Loucy (cell line): Measurements from ENCODE around the gene AGFG1.

Experiments used
- H2AFZ ChIP-seq: fragments of 200-600 bp; sonication (generic); 2 replicates; pipeline ENCODE4 v1.6.0; 2016; ENCODE audit warnings: antibody characterized with exemption, mild to moderate bottlenecking, low read length, moderate library complexity
- H3F3A ChIP-seq: fragments of 200-600 bp; 2 replicates; pipeline ENCODE4 v1.6.0; 2016; ENCODE audit warnings: antibody characterized with exemption, low read depth, mild to moderate bottlenecking
- H3K27me3 ChIP-seq: fragments of 200-600 bp; sonication (generic); 2 replicates; pipeline ENCODE4 v1.6.1; 2014; ENCODE audit warnings: low read length, mild to moderate bottlenecking; ENCODE audit not compliant: insufficient read depth, poor library complexity, severe bottlenecking
- H3K36me3 ChIP-seq: fragments of 200-600 bp; sonication (generic); 2 replicates; pipeline ENCODE4 v1.6.1; 2016; ENCODE audit warnings: low read length; ENCODE audit not compliant: insufficient read depth
- H3K4me1 ChIP-seq: fragments of 200-600 bp; sonication (generic); 2 replicates; pipeline ENCODE4 v1.5.1; 2014; ENCODE audit warnings: low read length, mild to moderate bottlenecking; ENCODE audit not compliant: insufficient read depth, poor library complexity, severe bottlenecking
- H3K4me2 ChIP-seq: fragments of 200-600 bp; sonication (generic); 2 replicates; pipeline ENCODE4 v1.6.0; 2014; ENCODE audit warnings: antibody characterized with exemption, low read length, low read depth, mild to moderate bottlenecking; ENCODE audit not compliant: poor library complexity, severe bottlenecking
- H3K4me3 ChIP-seq: fragments of 200-600 bp; sonication (generic); 2 replicates; pipeline ENCODE4 v1.5.1; 2014; ENCODE audit warnings: low read length, mild to moderate bottlenecking, mixed read lengths; ENCODE audit not compliant: poor library complexity, severe bottlenecking
- H3K79me2 ChIP-seq: fragments of 200-600 bp; sonication (generic); 2 replicates; pipeline ENCODE4 v1.6.1; 2014; ENCODE audit warnings: low read length; ENCODE audit not compliant: insufficient read depth
- H3K9ac ChIP-seq: fragments of 200-600 bp; sonication (generic); 2 replicates; pipeline ENCODE4 v1.6.0; 2014; ENCODE audit warnings: mild to moderate bottlenecking, low read depth, low read length, moderate library complexity; ENCODE audit not compliant: poor library complexity, severe bottlenecking
- H3K9me2 ChIP-seq: fragments of 200-600 bp; sonication (generic); replicated peaks from 2 replicates; pipeline ENCODE4 v1.6.1; 2016; ENCODE audit warnings: low read depth, low read length, mixed read lengths
- H3K9me3 ChIP-seq: fragments of 200-600 bp; sonication (generic); 2 replicates; pipeline ENCODE4 v1.6.1; 2014; ENCODE audit warnings: mild to moderate bottlenecking, antibody characterized with exemption, low read length, low read depth; ENCODE audit not compliant: insufficient read depth
- H4K20me1 ChIP-seq: fragments of 200-600 bp; sonication (generic); 2 replicates; pipeline ENCODE4 v1.6.0; 2014; ENCODE audit warnings: antibody characterized with exemption, low read length, mild to moderate bottlenecking; ENCODE audit not compliant: insufficient read depth, poor library complexity, severe bottlenecking
- EZH2phosphoT487 ChIP-seq: fragments of 200-600 bp; IDR thresholded peaks from 2 replicates; pipeline ENCODE4 v1.6.1; 2018; ENCODE audit warnings: antibody characterized with exemption, mild to moderate bottlenecking, moderate library complexity, borderline replicate concordance
- TF ChIP-seq, protein P1 (sequence below): fragments of 200-600 bp; sonication (generic); conservative IDR thresholded peaks from 2 replicates; pipeline ENCODE4 v1.5.1; 2014; ENCODE audit warnings: mild to moderate bottlenecking, antibody characterized with exemption, low read length

Gene AGFG1

DNA sequence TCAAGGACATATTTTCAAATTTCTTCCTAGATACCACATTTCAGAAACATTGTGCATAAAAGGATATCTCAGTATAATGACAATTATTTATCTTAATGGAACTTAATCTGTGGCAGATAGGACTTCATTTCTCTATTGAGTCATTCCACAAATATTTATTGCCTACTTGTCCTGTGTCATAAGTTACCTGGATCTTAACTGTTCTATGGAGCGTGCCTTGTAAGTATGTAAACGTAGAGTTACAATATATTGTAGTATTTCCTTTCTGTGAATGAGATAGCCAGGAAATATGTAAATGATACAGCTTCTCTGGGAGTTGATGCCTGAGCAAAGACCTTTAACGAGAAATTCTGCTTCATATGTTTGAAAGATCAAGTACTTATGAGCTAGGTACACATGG lies 2.5 kb downstream of the AGFG1 start:
- peaks cover 70% of the 10 kb centered on the region for H3K79me2 ChIP-seq
- TF ChIP-seq EZH2phosphoT487 = no peak
- TF ChIP-seq, protein P1, sequence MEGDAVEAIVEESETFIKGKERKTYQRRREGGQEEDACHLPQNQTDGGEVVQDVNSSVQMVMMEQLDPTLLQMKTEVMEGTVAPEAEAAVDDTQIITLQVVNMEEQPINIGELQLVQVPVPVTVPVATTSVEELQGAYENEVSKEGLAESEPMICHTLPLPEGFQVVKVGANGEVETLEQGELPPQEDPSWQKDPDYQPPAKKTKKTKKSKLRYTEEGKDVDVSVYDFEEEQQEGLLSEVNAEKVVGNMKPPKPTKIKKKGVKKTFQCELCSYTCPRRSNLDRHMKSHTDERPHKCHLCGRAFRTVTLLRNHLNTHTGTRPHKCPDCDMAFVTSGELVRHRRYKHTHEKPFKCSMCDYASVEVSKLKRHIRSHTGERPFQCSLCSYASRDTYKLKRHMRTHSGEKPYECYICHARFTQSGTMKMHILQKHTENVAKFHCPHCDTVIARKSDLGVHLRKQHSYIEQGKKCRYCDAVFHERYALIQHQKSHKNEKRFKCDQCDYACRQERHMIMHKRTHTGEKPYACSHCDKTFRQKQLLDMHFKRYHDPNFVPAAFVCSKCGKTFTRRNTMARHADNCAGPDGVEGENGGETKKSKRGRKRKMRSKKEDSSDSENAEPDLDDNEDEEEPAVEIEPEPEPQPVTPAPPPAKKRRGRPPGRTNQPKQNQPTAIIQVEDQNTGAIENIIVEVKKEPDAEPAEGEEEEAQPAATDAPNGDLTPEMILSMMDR = no peak
- no peaks in the 10 kb centered on the region for H3K36me3 ChIP-seq
- peak overlapping the region; percentile 74 for H3K9ac ChIP-seq
- peak overlapping the region; percentile 86 for H3K4me2 ChIP-seq
- no peaks in the 10 kb centered on the region for H3K9me2 ChIP-seq
- no peak overlapping the region for H2AFZ ChIP-seq
- H3K4me1 ChIP-seq = peaks cover 34% of the 10 kb centered on the region
- peaks cover 59% of the 10 kb centered on the region for H4K20me1 ChIP-seq
- H3K27me3 ChIP-seq = no peaks in the 10 kb centered on the region
- no peaks in the 10 kb centered on the region for H3F3A ChIP-seq
- no peaks in the 10 kb centered on the region for H3K9me3 ChIP-seq
- peak overlapping the region; percentile 94 for H3K4me3 ChIP-seq

DNA sequence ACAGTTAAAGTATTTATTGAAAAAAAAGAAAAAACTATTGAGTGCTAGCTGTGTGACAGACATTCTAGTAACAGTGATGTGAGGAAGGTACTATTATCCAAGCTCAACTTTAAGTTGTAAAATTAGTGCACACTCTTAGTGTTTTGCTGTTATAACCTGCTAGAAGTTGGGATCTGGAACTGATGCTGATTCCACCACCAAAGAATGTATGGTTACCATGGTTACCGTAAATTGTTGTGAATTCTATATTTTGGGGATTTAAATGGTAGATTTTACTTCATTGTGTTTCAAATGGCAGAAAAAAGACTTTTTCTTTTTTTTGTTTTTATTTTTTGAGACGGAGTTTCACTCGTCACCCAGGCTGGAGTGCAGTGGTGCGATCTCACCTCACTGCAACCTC lies 5.3 kb downstream of the AGFG1 start:
- H3K4me2 ChIP-seq = no peak overlapping the region
- peaks cover 98% of the 10 kb centered on the region for H3K79me2 ChIP-seq
- no peaks in the 10 kb centered on the region for H3K27me3 ChIP-seq
- H3K36me3 ChIP-seq = no peaks in the 10 kb centered on the region
- H3K9me2 ChIP-seq = no peaks in the 10 kb centered on the region
- H2AFZ ChIP-seq = no peak overlapping the region
- H3F3A ChIP-seq = no peaks in the 10 kb centered on the region
- no peak for TF ChIP-seq EZH2phosphoT487
- TF ChIP-seq, protein P1 = no peak
- H3K4me1 ChIP-seq = peaks cover 47% of the 10 kb centered on the region
- H3K9ac ChIP-seq = no peak overlapping the region
- H3K9me3 ChIP-seq = no peaks in the 10 kb centered on the region
- peaks cover 83% of the 10 kb centered on the region for H4K20me1 ChIP-seq
- no peak overlapping the region for H3K4me3 ChIP-seq

DNA sequence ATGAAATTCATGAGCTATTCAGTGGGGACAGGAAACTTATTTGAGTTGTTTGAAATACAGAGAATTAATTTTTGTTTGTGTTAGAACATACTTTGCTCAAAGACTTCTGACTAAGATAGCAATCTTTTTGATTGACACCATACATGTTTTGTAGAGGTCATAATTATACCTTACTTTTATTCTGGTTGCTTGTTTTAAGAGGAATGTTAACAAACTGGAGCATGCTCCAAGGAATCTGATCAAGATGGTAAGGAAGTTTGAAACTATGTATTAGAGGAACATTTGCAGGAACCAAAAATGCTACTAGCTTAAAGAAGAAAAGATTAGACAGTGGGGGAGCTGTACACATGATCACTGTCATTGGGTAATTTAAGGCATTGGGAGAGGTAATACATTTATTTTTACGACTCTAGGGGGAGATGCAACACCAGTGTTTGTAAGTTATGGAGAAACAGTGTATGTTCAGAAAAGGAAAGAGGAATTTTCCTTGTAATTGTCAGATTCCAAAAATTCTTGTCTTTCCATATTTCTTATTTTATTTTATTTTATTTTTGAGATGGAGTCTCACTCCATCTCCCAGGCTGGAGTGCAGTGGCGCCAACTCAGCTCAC lies 8.0 kb downstream of the AGFG1 start:
- H3K27me3 ChIP-seq = no peaks in the 10 kb centered on the region
- no peak overlapping the region for H3K4me2 ChIP-seq
- H4K20me1 ChIP-seq = peaks cover 73% of the 10 kb centered on the region
- H3K79me2 ChIP-seq = peaks cover 98% of the 10 kb centered on the region
- H3K36me3 ChIP-seq = no peaks in the 10 kb centered on the region
- peaks cover 34% of the 10 kb centered on the region for H3K4me1 ChIP-seq
- H3K9me2 ChIP-seq = no peaks in the 10 kb centered on the region
- H3K4me3 ChIP-seq = no peak overlapping the region
- H3K9ac ChIP-seq = no peak overlapping the region
- TF ChIP-seq, protein P1 = peak; percentile 62
- TF ChIP-seq EZH2phosphoT487 = no peak
- 0 out of 2 replicates have a peak, but pooled peaks cover 2% of the 10 kb centered on the region for H3K9me3 ChIP-seq
- no peaks in the 10 kb centered on the region for H3F3A ChIP-seq
- no peak overlapping the region for H2AFZ ChIP-seq
